Measurements from ENCODE around the gene ITGA11.

Gene ITGA11

DNA sequence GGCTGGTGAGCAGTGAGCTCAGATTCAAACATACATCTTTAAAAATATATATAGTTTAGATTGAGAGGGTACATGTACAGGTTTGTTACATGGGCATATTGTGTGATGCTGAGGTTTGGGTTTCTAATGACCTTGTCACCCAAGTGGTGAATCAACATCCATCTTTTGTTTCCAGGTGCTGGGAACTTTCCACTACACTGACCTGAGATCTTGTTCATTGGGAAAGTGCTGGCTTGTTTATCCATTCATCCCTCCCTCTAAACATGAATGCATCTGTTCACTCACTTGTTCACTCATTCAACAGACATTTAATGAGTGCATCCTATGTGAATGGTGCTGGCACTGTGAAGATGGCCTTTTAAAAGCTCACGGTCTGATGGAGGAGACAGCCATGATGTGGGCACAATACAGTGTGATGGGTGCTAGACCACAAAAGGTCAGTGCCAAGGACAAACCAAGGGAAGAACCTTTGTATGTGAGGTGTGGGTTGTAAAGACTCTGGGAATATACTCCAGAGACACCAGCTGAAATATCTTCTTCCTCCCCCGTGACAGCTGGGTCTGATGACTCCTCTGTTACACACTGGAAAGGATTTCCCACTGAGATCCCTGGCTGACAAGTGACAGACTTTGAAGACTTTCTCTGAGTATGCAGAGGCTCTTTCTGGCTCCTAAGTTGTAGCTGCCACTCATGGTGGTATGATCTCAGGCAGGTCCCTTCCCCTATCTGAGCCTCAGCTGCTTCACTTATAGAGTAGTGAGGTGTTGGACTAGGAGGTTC, 16.2 kb upstream of the ITGA11 start:
- no peak for DNase-seq (ENCODE audit: low read depth)

GRCh38 chr15:68447209-68447608, 15.2 kb upstream of the ITGA11 start:
- no peak for DNase-seq (ENCODE audit: low read depth)

DNA sequence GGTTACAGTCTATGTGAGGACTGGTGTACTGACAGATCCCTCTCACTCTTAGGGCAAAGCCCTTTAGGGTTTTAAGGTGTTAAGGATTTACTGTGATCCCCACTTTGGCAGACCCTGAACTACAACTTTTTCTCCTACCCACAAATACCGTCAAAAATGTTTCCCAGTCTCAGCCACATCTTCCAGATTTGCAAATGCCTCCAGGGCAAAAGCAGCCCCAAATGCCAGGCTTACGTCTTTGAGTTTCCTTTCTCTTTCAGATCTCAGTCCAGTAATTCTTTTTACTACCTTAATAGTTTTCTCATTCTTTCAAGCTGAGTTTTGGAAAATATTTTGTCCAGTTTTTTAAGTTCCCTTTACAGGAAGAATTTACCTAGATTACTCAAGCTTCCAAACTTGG, 13.4 kb upstream of the ITGA11 start:
- no peak for DNase-seq (ENCODE audit: low read depth)

- no peak for DNase-seq (ENCODE audit: low read depth)
These were observed 12.4 kb upstream of the ITGA11 start for GRCh38 chr15:68444336-68444735.

- DNase-seq (ENCODE audit: low read depth), result no peak
These were observed 10.9 kb upstream of the ITGA11 start for GRCh38 chr15:68442903-68443302.

DNA sequence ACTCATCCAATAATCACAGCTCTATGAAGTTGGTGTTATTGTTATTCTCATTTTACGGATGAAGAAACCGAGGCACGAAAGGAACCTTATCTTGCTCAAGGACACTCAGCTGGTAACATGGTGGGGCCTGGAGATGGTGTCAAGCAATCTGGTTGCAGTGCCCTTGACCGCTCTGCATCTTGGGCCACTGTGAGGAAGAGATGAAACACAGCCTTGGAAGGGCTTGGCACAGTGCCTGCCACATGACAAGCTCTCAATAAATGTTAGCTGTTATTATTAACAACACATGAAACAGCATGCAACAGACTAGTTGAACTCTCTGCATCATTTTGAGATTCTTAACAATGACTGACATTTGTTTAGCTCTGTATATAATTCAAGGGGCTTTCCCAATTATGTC, 10.1 kb upstream of the ITGA11 start:
- DNase-seq (ENCODE audit: low read depth), result no peak

GRCh38 chr15:68441045-68441743, 9.2 kb upstream of the ITGA11 start:
- DNase-seq (ENCODE audit: low read depth), result no peak

- DNase-seq (ENCODE audit: low read depth), result no peak
These were observed 8.2 kb upstream of the ITGA11 start for GRCh38 chr15:68440136-68440535.

DNA sequence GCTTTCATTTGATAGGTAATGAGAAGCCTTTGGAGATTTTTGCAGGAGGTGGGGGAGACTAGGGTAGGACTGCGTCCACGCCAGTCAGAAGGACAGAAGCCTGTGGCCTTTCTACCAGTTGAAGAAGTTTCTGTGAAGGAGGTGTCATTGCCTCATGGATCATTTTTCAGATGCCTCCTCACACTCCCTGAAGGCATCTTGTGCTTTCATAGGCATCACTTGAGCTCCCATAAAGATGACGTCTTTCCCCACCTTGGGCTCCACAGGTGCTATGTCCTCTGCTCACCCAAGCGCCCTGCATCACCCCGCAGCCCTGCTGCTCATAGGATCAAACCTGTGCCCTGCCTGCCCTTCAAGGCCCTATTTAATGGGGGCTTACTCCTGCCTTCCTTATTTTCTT, 7.5 kb upstream of the ITGA11 start:
- DNase-seq (ENCODE audit: low read depth), result no peak

GRCh38 chr15:68436680-68437079, 4.7 kb upstream of the ITGA11 start:
- no peak for DNase-seq (ENCODE audit: low read depth)

GRCh38 chr15:68435966-68436365, 4.0 kb upstream of the ITGA11 start:
- DNase-seq (ENCODE audit: low read depth), result no peak

DNA sequence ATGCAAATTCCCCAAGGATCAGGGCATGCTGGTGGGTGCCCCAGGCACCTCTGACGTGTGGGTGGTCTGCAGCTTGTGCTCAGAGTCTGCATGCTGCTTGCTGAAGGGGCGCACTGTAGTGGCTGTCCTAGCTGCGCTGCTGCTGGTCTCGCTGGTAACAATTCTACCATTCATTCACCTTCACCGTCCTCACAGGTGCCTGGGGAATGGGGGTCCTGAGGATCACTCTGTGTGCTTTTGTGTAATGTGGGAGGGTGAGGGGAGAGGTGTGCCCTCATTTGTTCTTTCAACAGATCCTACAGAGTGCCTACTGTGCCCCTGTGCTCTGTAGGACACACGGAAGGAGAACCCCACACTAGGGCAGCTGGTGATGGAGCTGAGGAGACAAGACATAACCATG, 2.1 kb upstream of the ITGA11 start:
- DNase-seq (ENCODE audit: low read depth), result no peak

DNA sequence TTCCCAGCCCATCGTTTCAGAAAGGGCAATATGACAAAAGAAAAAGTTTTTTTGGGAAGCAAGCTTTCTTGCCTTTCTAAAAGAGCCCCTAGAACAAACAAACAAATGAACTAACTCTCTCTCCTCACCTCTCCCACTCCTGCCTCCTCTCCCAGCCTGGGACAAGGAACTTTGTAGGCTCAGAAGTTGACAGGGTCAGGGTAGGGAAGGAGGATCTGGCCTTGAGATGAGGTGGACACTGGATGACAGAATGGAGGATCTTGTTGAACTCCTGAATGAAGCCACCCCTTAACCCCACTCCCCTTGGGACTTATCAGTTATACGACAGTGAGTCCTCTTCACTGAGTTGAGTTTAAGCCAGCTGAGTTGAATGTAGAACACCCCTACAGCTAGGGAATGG, 1.6 kb upstream of the ITGA11 start:
- no peak for DNase-seq (ENCODE audit: low read depth)

DNA sequence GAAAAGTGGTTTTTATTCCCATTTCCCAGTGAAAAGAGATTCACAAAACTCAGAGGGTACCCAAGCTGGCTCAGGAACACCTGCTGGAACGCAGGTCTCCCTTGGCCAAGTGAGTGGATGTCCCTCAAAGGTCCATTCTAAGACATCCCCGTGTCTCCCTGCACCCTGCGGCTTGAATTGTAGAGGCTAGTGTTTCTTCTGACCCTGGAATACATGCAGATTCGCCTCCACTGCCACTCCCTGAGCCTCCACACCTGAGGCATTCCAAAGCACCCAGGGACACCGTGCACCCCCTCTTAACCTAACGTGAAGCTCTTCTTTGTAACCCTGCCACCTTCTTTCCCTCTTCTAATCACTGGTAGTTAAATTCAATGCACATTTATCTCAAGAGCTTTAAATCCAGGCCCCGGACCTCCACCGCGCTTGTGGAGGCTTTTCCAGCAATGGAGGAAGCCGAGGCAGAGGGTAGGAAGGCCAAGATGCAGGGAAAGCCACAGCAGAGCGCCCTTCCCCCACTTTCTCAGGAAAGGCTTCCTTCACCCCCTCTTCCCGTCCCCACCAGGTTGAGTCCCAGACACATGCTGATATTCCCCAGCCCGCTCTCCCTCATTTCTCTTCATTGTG, 590 bp upstream of the ITGA11 start:
- no peak for DNase-seq (ENCODE audit: low read depth)

- DNase-seq (ENCODE audit: low read depth), result no peak
These were observed 749 bp downstream of the ITGA11 start for GRCh38 chr15:68431037-68431791.

GRCh38 chr15:68430471-68431036, 1.4 kb downstream of the ITGA11 start:
- DNase-seq (ENCODE audit: low read depth), result no peak

GRCh38 chr15:68429691-68430470, 2.1 kb downstream of the ITGA11 start:
- DNase-seq (ENCODE audit: low read depth), result no peak

DNA sequence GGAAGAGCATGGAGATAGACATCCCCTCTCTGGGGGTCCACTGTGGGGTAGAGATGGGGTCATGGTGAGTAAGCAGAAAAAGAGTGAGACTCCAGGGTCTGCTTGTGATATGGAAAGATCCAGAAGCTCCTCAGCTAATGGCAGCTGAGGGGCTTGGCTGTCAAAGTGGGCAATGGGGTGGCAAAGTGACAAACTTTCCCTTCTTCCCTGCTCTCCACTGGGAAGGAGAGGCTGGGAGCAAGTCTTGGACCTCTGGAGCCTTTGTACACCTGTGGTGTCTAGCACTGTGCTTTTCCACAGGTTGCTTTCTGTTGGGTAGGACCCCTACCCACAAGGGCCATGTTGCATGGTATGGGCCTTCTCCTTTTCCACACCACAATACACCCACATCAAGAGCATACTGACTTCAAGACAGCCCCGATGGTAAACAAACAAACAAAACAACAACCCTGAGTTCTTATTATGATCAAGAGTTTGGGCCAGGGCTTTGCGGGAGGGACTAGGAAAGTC, 3.5 kb downstream of the ITGA11 start:
- DNase-seq (ENCODE audit: low read depth), result no peak

DNA sequence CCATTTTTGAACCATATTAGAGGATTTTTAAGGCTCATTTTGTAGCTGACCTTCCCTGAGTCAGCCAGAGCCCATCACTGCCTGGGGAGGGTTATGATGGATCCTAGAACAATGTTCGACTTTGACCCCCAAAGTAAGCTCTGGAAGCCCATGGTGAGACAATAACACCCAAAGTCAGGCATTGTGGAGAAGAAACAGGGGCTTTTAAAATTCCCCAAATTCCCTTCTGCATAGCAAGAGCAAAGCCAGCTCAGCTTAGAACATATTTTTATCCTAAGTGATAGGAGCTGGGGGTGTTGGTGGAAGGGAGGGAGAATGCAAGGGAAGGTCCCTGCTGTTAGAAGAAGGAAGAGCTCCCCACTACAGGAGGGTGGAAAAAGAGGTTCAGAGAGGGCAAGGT, 4.0 kb downstream of the ITGA11 start:
- no peak for DNase-seq (ENCODE audit: low read depth)

- DNase-seq (ENCODE audit: low read depth), result no peak
These were observed 4.6 kb downstream of the ITGA11 start for GRCh38 chr15:68427366-68427765.

GRCh38 chr15:68426116-68426515, 5.8 kb downstream of the ITGA11 start:
- no peak for DNase-seq (ENCODE audit: low read depth)

All from activated T-cell treated with anti-CD3 and anti-CD28 coated beads for 48 hours (primary cell).